ENCODE results near the gene ANKRD10. TPM values are rescaled to one million over a fixed set of nuclear protein-coding genes. Genes with fewer than 3 reads are reported as not detected.
"Not testable (repeated sequence)": the region's sequence is repeated elsewhere in the genome, so short reads cannot be mapped to it uniquely, and the experiment has no call there.

ANKRD10 gene
- total RNA-seq, 6 experiments from 2014 or later, result 40.4 to 56.2 (median 44.3) TPM

GRCh38 chr13:110838116-110838515 is 76.8 kb downstream of the ANKRD10 start:
- H3K36me3 ChIP-seq, result no peaks in the 10 kb centered on the region
- no peak for DNase-seq
- no peak overlapping the region for H3K4me3 ChIP-seq
- intact Hi-C loops (cut with DNase I), result no loop called here
- no peak overlapping the region for H3K27ac ChIP-seq
- ATAC-seq, result no peak
- H3K27me3 ChIP-seq, result no peaks in the 10 kb centered on the region
- peaks cover 0 to 13% (median 4%) of the 10 kb centered on the region in 4 donors for H3K4me1 ChIP-seq
- H3K9me3 ChIP-seq, result no peaks in the 10 kb centered on the region
- TF ChIP-seq CTCF (IDR thresholded peaks at IDR 0.05) (no peak), POLR2A (IDR thresholded peaks at IDR 0.05) (no peak)
- 78% methylated on average over 7 of the region's 8 CpGs for WGBS (ENCODE audit: insufficient coverage, low coverage, low lambda C conversion rate, missing lambda C conversion rate)

GRCh38 chr13:110837397-110838061 is 77.3 kb downstream of the ANKRD10 start:
- H3K27me3 ChIP-seq; H3K9me3 ChIP-seq; H3K4me3 ChIP-seq; H3K27ac ChIP-seq; intact Hi-C loops (cut with DNase I); H3K36me3 ChIP-seq; ATAC-seq; DNase-seq: not testable (repeated sequence)
- 62% methylated on average over 2 of the region's 5 CpGs for WGBS (ENCODE audit: insufficient coverage, low coverage, low lambda C conversion rate, missing lambda C conversion rate)
- peaks cover 0 to 13% (median 4%) of the 10 kb centered on the region in 4 donors for H3K4me1 ChIP-seq

GRCh38 chr13:110836605-110836903 is 78.3 kb downstream of the ANKRD10 start:
- no peak for DNase-seq
- WGBS (ENCODE audit: insufficient coverage, low coverage, low lambda C conversion rate, missing lambda C conversion rate), result 28% methylated on average over 2 of the region's 2 CpGs
- Histone ChIP-seq H3K36me3 (no peaks in the 10 kb centered on the region), H3K4me3 (no peak overlapping the region), H3K27ac (no peak overlapping the region), H3K9me3 (no peaks in the 10 kb centered on the region), H3K4me1 (peaks cover 0 to 13% (median 4%) of the 10 kb centered on the region in 4 donors), H3K27me3 (no peaks in the 10 kb centered on the region)
- ATAC-seq, result peak; percentile 57 to 69 (median 66)
- TF ChIP-seq CTCF (IDR thresholded peaks at IDR 0.05) (no peak), POLR2A (IDR thresholded peaks at IDR 0.05) (no peak)
- intact Hi-C loops (cut with DNase I), result no loop called here

- DNase-seq (no peak), ATAC-seq (peak; percentile 32 to 58 (median 54))
- peaks cover 0 to 13% (median 4%) of the 10 kb centered on the region in 4 donors for H3K4me1 ChIP-seq
- WGBS (ENCODE audit: insufficient coverage, low coverage, low lambda C conversion rate, missing lambda C conversion rate), result 32% methylated on average over 7 of the region's 7 CpGs
- intact Hi-C loops (cut with DNase I), result no loop called here
- TF ChIP-seq POLR2A (IDR thresholded peaks at IDR 0.05) (no peak), CTCF (IDR thresholded peaks at IDR 0.05) (no peak)
- H3K27me3 ChIP-seq, result no peaks in the 10 kb centered on the region
- no peaks in the 10 kb centered on the region for H3K36me3 ChIP-seq
- H3K4me3 ChIP-seq, result no peak overlapping the region
- H3K27ac ChIP-seq, result no peak overlapping the region
- H3K9me3 ChIP-seq, result no peaks in the 10 kb centered on the region
Observed at GRCh38 chr13:110835721-110836604, 78.9 kb downstream of the ANKRD10 start.

GRCh38 chr13:110834572-110834971 is 80.3 kb downstream of the ANKRD10 start:
- no peak for TF ChIP-seq CTCF (IDR thresholded peaks at IDR 0.05)
- no peak for TF ChIP-seq POLR2A (IDR thresholded peaks at IDR 0.05)
- 91% methylated on average over 4 of the region's 7 CpGs for WGBS (ENCODE audit: insufficient coverage, low coverage, low lambda C conversion rate, missing lambda C conversion rate)
- DNase-seq (no peak), ATAC-seq (no peak)
- no peak overlapping the region for H3K4me3 ChIP-seq
- H3K4me1 ChIP-seq, result peaks cover 0 to 13% (median 4%) of the 10 kb centered on the region in 4 donors
- H3K27me3 ChIP-seq, result no peaks in the 10 kb centered on the region
- no peak overlapping the region for H3K27ac ChIP-seq
- no peaks in the 10 kb centered on the region for H3K9me3 ChIP-seq
- no peaks in the 10 kb centered on the region for H3K36me3 ChIP-seq
- intact Hi-C loops (cut with DNase I), result no loop called here
